HepG2 (cell line): Measurements from ENCODE around the gene ZFP90.

Source experiments
- DPF2 ChIP-seq: sonication (generic); formaldehyde crosslinking; IDR thresholded peaks from 2 replicates; pipeline ENCODE4 v1.4.0; 2020; ENCODE audit warnings: mild to moderate bottlenecking, low read depth, missing genetic modification reagents, borderline replicate concordance
- EP300 ChIP-seq, 3 experiments: sonication (generic) in 1 of 3; formaldehyde crosslinking in 1 of 3; IDR thresholded peaks; 2 replicates each; pipeline versions ENCODE4 v1.5.1 to v1.6.1; 2011 to 2020; ENCODE audit warnings: low read depth in 2 of 3, low read length in 2 of 3, borderline replicate concordance in 1 of 3, improper control_type of control experiment in 1 of 3, mild to moderate bottlenecking in 1 of 3, missing genetic modification reagents in 1 of 3, moderate library complexity in 1 of 3
- ESRRA ChIP-seq: sonication (generic); formaldehyde crosslinking; IDR thresholded peaks from 2 replicates; pipeline ENCODE4 v1.5.1; 2020; ENCODE audit warnings: mild to moderate bottlenecking, low read depth, missing genetic modification reagents
- MLX ChIP-seq: IDR thresholded peaks from 2 replicates; pipeline ENCODE4 v1.6.1; 2016
- SAFB2 ChIP-seq: sonication (generic); formaldehyde crosslinking; IDR thresholded peaks from 2 replicates; pipeline ENCODE4 v1.5.1; 2020; ENCODE audit warnings: missing genetic modification reagents, low read depth, mild to moderate bottlenecking, borderline replicate concordance
- SOX6 ChIP-seq, 2 experiments: fragments of 450-650 bp in 1 of 2; sonication (generic) in 1 of 2; formaldehyde crosslinking in 1 of 2; IDR thresholded peaks; 2 replicates each; pipeline versions ENCODE4 v1.4.0 to v1.6.1; 2017 to 2020; ENCODE audit warnings: antibody characterized with exemption in 1 of 2, mild to moderate bottlenecking in 1 of 2, missing genetic modification reagents in 1 of 2
- TCF7 ChIP-seq: sonication (generic); IDR thresholded peaks from 2 replicates; pipeline ENCODE4 v1.6.1; 2016; ENCODE audit warnings: antibody characterized with exemption, low read depth
- YEATS2 ChIP-seq: sonication (generic); formaldehyde crosslinking; IDR thresholded peaks from 2 replicates; pipeline ENCODE4 v1.4.0; 2020; ENCODE audit warnings: missing genetic modification reagents, borderline replicate concordance
- ZNF790 ChIP-seq: sonication (generic); formaldehyde crosslinking; IDR thresholded peaks from 2 replicates; pipeline ENCODE4 v1.8.0; 2022; ENCODE audit warnings: missing genetic modification reagents, mild to moderate bottlenecking, borderline replicate concordance

- TF ChIP-seq TCF7, result no peak
- TF ChIP-seq DPF2 (CRISPR knock-in tag), result no peak
- no peak for TF ChIP-seq ZNF790
- TF ChIP-seq EP300 (IDR thresholded peaks at IDR 0.05; ENCODE audit: low read depth in 2 of 2, low read length in 2 of 2), result no peak
- TF ChIP-seq EP300 (CRISPR knock-in tag; IDR thresholded peaks at IDR 0.05; ENCODE audit: borderline replicate concordance), result no peak
- no peak for TF ChIP-seq YEATS2 (CRISPR knock-in tag)
- no peak for TF ChIP-seq ESRRA
- TF ChIP-seq SAFB2 (CRISPR knock-in tag), result no peak
- no peak for TF ChIP-seq SOX6 (IDR thresholded peaks at IDR 0.05)
- no peak for TF ChIP-seq SOX6 (CRISPR knock-in tag; IDR thresholded peaks at IDR 0.05)
- TF ChIP-seq MLX (CRISPR knock-in tag), result no peak
These were observed 48.1 kb upstream of the ZFP90 start for GRCh38 chr16:68490829-68491575.
